Stimulated activated CD4-positive, alpha-beta T cell treated with anti-CD3 and anti-CD28 coated beads, Interleukin-1b, Interleukin-23, amount 100 ng/mL, for 1 hour (primary cell): ENCODE results near the gene NLRC5.
"Not testable (repeated sequence)": the region's sequence is repeated elsewhere in the genome, so short reads cannot be mapped to it uniquely, and the experiment has no call there.

Experiments used
- DNase-seq, 2 donors: peaks; one replicate each; pipeline ENCODE4 v3.0.0-alpha.2; 2020; ENCODE audit warnings: low read depth in 2 of 2

Gene NLRC5

DNA sequence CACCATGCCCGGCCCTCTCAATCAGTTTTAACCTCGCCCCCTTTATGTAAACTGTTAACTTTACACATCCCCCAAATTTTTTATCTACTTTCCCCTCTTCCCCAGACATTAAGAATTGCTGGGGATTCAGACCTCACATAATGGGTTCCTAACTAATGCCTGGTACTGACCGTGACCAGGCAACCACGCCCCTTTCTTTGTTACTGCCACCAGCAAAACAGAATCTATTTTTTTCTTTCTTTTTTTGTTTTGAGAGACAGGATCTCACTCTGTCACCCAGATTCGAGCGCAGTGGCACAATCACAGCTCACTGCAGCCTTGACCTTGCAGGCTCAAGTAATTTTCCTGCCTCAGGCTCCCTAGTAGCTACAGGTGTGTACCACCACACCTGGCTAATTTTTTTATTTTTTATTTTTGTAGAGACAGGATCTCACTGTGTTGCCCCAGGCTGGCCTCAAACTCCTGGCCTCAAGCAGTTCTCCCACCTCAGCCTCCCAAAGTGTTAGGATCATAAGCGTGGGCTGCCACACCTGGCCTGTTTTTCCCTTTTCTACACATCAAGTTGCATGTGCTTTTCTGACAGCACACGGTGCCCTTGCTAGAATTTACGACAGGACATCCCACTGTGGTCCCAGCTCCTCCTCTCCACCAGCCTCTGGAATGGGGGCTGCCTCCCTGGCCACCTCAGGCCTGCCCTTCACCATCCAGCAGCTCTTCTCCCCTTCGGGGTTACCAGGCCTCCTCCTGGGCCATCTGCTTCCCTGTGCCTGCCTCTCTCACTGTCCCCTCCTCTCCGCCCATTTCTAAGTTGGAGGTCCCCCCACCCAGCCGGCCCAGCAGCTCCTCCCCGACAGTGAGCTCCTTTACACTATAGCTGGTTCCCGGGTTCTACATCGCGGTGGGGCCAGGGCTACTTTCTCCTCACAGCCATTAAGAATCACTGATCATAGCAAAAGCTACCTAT is 113.8 kb downstream of the NLRC5 start:
- DNase-seq: no peak

DNA sequence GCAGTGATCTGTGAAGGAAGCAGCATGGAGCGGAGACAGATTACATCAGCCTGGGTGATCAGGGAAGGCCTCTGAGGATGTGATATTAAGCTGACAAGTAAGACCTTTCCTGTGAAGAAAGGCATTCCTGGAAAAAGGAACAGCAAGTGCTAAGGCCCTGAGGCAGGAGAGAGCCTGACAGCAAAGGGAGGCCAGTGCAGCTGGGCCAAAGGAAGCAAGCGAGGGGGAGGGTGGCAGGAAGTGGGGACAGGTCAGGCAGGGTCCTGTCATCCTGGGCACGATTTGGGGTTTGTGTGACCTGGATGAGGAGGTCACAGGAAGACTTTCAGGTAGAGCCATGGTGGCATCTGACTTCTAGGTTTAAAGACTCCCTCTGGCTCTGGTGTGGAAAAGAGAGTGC is 115.3 kb downstream of the NLRC5 start:
- no peak for DNase-seq

DNA sequence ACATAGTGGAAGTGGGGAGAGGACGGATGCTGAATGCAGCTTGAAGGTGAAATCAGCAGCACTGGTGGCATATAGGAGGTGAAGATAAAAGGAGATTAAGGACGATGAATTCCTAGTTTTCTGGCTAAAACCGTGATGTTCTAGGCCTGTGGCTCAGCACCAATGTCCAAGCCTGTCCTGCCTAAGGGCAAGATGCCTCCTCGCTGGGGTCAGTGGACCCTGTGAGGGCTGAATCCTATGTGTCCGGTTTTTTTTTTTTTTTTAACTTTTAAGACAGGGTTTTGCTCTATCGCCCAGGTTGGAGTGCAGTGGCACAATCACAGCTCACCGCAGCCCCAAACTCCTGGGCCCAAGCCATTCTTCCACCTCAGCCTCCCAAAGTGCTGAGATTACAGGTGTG is 115.8 kb downstream of the NLRC5 start:
- no peak for DNase-seq

DNA sequence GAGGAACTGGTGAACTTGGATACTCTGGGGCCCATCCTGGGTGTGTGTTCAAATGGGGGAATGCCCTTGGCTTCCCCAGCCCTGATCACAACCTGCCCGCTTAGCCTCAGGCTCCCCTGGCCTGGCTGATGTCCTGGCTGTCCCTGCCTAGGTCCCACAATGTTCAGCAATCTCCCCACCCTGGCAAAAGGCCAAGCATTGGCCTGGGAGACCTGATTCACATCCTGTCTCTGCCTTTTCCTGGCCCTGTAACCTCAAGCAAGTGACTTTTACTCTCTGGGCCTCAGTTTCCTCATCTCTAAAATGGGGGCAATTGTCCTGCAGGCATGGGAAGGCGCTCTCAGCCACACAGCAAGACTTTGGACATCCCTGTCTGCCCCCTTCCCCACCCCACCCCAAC is 117.4 kb downstream of the NLRC5 start:
- DNase-seq: no peak

DNA sequence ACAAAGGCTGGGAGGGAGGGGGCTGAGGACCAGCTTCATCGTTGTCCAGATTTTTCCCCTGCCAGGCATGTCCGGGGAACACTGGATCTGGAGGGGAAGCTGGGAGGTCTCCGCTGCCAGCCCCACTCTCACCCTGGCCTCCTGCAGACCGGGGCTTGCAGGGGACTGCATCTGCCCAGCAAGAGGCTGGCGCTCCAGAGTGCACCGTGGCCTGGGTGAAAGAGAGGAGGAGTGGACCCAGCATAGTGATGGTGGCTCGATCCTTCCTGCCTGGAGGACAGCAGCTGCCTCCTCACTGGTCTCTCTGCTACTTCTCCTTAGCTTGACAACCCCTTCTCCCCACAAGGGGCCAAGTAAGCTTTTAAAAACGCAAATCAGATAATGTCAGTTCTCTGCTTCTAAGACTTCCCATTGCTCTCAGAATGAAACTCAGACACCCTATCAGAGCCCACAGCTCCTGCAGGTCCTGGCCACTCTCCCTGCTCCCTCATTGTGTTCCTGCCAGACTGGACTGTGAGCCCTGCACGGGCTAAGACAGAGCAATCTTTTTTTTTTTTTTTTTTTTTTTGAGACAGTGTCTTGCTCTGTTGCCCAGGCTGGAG is 118.1 kb downstream of the NLRC5 start:
- no peak for DNase-seq

DNA sequence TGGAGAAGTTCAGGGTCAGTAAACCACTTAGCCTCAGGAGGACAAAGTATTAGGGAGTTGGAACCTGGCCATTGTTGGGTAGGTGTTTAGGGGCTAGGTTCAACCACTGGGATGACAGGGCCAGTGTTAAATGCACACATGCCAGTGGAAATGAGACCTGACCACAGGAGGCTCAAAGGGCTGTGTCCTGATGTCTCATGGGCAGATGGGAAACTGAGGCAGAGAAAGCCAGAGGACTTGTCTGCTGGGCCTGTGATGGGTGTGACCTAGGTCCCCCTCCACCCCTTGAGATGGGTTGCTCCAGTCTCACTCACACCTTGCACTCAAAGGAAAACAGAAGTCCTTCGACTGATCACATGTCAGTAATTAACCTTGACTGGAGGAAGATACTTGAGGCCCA is 119.1 kb downstream of the NLRC5 start:
- no peak for DNase-seq

DNA sequence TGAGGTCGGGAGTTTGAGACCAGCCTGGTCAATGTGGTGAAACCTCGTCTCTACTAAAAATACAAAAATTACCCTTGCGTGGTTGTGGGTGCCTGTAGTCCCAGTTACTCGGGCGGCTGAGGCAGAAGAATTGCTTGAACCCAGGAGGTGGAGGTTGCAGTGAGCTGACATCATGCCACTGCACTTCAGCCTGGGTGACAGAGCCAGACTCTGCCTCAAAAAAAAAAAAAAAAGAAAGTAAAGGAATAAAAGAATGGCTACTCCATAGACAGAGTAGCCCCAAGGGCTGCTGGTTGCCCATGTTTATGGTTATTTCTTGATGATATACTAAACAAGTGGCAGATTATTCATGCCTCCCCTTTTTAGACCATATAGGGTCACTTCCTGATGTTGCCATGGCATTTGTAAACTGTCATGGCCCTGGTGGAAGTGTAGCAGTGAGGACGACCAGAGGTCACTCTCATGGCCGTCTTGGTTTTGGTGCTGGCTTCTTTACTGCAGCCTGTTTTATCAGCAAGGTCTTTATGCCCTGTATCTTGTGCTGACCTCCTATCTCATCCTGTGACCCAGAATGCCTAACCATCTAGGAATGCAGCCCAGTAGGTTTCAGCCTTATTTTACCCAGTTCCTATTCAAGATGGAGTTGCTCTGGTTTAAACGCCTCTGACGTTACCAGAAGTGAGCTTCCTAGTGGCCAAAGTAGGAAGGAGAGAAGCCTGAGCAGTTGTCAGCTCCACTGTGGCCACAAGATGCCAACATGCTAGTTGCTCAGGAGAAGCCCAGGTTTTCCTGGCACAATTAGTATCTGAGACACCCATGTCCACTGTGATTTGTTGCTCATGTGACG is 120.1 kb downstream of the NLRC5 start:
- not testable (repeated sequence) for DNase-seq

DNA sequence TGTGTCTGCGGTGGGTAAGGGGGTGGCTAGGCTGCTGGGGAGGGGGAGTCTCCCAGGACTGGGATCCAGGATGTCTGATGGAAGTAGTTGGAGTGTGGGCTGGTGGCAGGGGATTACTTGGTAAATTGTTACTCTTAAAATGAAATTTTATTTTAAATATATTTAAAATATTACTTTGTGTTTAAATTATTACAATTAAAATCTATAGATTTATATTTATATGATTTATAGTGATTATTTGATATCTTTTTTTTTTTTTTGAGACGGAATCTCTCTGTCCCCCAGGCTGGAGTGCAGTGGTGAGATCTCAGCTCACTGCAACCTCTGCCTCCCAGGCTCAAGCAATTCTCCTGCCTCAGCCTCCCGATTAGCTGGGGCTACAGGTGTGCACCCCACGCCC is 121.6 kb downstream of the NLRC5 start:
- no peak for DNase-seq

DNA sequence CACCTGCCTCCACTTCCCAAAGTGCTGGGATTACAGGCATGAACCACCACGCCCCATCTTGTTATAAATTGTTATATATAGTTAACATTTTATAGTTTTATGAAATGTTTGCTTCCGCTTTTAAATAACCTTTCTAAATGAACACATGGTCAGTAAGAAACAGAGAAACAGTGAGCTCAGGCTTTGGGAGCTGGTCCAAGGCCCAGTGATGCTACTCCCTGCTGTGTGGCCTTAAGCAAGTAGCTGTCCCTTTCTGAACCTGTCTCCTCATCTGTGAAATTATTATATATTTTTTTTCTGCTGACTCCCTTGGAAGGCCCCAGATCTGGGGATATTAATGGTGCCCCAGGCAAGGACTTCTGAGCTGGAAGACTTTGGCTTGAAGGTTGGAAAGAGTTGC is 122.1 kb downstream of the NLRC5 start:
- DNase-seq: no peak

DNA sequence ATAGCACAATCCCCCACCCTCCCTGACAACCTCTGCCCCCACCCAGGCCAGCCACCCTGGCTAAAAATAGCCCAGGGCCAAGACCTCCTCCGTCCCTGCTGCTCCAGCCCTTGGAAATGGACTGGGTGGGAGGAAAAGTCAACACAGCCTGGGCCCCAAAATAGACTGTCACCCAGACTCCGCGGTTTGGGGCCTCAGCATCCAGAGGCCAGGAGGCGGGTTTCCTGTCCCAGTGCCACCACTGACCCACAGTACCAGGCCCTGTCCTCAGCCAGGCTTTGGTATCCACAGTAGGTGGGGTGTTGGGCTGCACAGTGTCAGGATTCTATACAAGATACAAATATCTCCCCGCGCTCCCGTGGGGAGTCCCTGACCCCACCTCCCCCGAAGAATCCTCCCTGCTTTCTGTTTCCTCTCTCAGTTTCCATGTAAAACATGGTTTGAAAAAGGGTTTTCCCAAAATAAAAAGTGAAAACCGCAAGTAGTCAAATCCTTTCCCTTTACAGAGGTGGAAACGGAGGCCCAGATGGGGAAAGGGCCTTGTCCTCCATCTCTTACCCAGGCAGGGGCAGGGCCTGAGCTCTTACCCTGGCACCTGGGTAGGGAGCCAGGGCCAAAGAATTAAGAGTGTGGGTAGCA is 123.2 kb downstream of the NLRC5 start:
- no peak for DNase-seq

DNA sequence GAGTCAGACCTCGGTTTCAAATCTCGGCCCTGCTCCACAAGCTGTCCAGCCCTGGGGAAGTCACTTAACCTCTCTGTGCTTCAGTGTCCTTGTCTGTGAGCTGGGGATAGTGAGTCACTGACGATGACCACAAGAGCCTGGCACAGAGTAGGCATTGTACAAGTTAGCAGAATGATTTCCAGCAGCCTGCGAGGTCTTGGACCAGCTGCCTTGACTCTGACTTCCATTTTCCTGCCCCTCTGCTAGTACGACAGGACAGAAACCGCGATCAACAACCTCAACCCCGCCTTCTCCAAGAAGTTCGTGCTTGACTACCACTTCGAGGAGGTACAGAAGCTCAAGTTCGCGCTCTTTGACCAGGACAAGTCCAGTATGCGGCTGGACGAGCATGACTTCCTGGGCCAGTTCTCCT is 123.7 kb downstream of the NLRC5 start:
- no peak for DNase-seq

DNA sequence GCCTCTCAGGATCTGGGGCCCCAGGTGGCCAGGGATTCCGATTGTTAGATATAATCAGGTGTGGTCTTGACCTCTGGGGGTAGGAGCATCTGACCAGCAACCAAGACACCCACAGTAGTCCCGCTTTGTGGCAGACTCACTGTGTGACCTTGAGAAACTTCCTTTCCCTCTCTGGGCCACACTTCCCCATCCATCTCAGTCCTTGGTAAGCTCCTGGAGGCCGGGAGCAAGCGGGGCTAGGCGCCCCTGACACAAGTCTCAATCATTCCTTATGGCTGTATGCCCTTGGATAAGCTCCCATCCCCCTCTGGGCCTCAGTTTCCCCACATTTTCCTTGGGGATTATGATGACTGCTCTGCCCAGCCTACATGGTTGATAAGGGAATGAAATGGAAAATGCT is 124.3 kb downstream of the NLRC5 start:
- no peak for DNase-seq

DNA sequence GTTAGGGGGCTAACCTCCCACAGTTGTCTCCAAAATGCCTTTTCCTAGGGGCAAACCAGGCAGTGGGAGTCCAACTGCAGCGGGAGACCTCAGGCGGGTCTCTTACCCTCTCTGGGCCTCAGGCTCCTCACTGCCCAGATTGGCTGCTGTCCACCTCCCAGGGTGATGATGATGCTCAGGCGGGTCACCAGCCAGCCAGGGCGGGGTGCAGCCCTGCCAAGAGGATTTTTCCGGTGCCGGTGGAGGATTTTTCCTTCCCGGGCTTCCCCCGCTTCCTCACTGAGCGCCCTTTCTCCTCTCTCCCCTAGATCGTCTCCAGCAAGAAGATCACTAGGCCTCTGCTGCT is 125.8 kb downstream of the NLRC5 start:
- no peak for DNase-seq

DNA sequence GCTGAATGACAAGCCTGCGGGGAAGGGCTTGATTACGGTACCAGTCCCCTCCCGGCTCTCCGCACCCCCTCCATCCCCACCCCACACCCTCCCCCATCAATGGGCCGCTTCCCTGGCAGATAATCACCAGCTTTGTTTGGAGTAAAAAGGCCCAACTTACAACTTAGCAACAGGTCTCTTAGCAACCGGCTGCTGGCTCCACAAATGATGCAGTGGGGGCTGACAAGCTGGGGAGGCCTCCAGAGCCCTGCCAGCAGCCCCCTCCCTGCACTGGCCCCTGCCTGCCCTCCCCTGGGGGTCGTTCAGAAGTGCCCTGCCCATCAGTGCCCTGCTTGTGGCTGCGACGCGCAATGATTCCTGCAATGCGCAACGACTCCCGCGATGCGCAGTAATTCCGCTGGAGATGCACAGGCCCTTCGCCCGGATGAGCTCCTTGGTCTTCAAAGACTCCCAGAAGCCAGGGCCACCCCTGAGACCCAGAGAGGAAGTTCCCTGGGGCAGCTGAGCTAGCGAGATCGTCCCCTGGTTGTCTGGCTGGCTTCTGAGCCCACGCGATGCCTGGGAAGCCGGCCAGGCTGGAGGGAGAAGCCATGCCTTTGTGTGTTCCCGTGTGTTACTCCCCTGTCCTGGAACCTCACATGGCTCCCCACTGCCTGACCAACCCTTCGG is 126.3 kb downstream of the NLRC5 start:
- DNase-seq: no peak

DNA sequence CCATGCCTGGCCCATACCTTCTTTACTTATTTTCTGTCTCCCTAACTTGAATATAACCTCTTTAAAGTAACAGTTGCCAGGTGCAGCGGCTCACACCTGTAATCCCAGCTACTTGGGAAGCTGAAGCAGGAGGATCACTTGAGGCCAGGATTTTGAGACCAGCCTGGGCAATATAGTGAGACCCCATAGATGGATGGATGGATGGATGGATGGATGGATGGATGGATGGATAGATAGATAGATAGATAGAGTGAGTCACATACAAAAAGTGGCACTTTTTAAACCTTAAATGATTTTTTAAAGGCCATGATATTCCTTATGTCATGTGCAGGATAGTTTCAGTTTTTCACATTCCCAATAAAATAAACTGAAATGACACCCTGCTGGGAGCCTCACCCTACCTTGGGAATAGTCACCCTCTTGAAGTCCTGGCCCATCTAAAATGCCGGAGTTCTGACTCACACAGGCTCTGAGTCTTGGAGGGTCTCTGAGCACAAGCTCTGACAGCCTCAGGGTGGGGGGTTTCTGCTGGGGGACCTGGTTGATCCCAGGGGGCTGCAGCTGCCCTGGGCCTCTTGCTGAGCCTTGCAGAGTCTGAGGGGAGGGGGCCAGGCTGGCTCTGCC is 129.2 kb downstream of the NLRC5 start:
- DNase-seq: no peak

DNA sequence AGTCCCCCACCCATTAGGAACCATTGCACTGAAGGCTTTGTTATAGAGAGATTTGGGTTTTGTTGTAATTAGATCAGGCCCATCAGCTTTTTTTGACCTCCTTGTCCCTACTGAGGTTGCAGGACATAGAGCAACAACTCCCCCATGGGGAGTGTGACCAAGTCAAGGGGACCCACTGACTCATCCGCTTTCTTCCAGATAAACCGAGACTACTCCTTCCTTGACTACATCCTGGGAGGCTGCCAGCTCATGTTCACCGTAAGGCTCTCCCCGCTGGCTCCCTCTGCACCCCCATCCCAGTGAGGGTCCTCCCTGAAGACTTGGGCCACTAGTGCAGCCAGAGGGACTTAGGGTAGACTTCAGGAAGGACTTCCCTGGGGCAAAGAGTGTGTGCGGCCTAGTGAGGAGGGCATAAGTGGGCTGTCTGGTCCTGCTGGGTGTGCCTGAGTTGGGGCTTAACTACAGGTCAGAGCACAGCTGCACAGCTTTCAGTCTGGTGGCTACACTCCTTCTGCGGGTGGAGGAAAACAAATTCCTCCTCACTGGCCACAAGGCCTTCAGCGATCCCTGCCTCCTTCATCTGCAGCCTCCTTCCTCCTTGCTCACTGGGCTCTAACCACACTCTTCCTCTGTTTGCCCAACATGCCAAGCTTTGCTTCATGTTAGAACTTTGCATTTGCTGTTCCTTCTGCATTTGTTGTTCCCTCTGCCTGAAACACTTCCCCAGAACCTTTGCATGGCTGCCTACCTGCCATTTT is 134.0 kb downstream of the NLRC5 start:
- no peak for DNase-seq

DNA sequence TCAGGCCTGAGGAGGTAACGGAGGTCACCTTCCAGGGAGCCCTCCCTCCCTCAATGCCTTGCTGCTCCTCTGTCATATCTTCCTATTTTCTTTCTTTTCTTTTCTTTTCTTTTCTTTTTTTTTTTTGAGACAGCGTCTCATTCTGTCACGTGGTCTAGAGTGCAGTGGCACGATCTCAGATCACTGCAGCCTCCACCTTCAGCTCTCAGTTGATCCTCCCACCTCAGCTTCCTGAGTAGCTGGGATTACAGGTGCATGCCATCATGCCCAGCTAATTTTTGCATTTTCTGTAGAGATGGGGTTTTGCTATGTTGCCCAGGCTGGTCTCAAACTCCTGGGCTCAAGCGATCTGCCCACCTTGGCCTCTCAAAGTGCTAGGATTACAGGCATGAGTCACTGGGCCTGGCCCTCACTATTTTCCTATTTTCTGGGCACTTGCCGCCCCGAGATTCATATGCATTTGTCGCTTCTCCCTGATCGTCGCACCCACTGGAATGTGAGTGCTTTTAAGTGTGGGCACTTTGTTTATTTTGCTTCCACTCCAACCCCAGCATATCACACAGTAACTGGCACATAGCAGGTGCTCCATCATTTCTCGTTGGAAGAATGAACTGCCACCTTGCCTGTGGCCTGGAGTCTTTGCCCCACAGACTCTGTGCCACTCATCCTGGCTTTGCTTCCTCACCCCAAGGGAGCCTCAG is 134.8 kb downstream of the NLRC5 start:
- DNase-seq: no peak

DNA sequence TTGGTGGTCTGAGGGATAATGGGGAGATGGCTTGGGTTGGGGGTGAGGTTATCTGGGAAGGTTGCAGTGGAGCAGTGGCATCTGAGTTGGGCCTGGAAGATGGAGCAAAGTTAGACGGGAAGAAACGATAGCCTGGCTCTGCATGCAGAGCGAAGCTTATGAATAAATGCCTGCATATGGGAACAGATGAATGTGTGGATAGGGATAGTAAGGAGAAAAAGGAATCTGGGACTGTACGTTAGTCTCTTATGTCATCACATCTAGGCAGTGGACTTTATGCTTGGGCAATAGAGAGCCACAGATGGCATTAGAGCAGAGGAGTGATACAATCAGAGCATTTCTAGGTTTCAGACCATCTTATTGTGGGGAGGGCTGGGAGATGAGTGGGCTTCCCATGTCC is 136.0 kb downstream of the NLRC5 start:
- DNase-seq: no peak

DNA sequence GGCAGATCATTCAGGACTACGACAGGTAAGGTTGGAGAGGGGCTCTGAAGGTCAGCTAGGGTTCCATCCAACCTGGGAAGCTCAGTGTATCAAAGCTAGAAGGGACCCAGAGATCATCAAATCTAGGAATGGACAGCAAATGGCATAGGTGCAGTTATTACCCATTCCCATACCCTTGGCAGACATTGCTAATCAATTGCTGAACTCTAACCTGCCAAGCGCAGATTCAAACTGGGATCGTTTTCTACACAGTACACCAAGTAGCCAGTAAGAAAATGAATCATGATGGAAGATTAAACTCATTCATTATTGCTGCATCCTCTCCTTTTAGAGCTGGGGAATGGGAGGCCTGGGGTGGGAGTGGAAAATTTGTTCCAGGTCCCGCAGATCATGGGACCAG is 136.6 kb downstream of the NLRC5 start:
- no peak for DNase-seq

DNA sequence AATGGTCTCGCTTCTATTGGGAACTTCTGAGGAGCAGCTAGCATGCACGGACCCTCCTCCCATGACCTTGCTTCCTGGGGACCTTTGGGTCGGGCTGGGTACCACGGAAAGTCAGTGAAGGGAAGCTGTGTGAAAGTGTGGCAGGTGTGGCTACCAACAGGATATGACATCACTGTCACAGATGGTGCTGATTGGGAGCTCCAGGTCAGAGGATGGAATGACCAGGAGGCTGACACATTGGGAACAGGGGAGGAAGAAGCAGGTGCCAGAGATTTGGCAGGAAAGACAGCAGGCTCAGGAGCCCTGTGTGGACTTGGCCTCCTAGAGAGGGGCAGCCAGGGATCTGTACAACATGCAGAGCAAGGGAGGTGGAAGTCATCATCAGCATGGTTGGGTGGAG is 137.1 kb downstream of the NLRC5 start:
- no peak for DNase-seq
